Measurements from ENCODE around the gene FIGN.

- TF ChIP-seq, protein P1, sequence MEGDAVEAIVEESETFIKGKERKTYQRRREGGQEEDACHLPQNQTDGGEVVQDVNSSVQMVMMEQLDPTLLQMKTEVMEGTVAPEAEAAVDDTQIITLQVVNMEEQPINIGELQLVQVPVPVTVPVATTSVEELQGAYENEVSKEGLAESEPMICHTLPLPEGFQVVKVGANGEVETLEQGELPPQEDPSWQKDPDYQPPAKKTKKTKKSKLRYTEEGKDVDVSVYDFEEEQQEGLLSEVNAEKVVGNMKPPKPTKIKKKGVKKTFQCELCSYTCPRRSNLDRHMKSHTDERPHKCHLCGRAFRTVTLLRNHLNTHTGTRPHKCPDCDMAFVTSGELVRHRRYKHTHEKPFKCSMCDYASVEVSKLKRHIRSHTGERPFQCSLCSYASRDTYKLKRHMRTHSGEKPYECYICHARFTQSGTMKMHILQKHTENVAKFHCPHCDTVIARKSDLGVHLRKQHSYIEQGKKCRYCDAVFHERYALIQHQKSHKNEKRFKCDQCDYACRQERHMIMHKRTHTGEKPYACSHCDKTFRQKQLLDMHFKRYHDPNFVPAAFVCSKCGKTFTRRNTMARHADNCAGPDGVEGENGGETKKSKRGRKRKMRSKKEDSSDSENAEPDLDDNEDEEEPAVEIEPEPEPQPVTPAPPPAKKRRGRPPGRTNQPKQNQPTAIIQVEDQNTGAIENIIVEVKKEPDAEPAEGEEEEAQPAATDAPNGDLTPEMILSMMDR (IDR thresholded peaks at IDR 0.05) = no peak
- no peak for TF ChIP-seq EZH2 (IDR thresholded peaks at IDR 0.05; ENCODE audit: borderline replicate concordance, insufficient read depth, low read depth, low read length, poor library complexity, severe bottlenecking)
Measured at GRCh38 chr2:163662141-163662780, 73.5 kb downstream of the FIGN start.
